IPS-NIHi7 (cell line): ENCODE results near the gene MINDY3.

Experiments
- DNase-seq: peaks from one replicate; pipeline ENCODE4 v3.0.0; 2012; ENCODE audit warnings: mixed read lengths; ENCODE audit errors: extremely low spot score

MINDY3 gene

GRCh38 chr10:15738270-15738925, 121.9 kb downstream of the MINDY3 start:
- no peak for DNase-seq

- no peak for DNase-seq
These were observed 122.7 kb downstream of the MINDY3 start for GRCh38 chr10:15737656-15738055.

GRCh38 chr10:15735763-15736162, 124.5 kb downstream of the MINDY3 start:
- no peak for DNase-seq

GRCh38 chr10:15730341-15730740, 130.0 kb downstream of the MINDY3 start:
- no peak for DNase-seq

GRCh38 chr10:15729890-15730289, 130.4 kb downstream of the MINDY3 start:
- no peak for DNase-seq
